ENCODE data around the gene EXOC2.

The EXOC2 gene

GRCh38 chr6:456358-456867 is 236.5 kb downstream of the EXOC2 start:
- no peak for DNase-seq

GRCh38 chr6:455835-456234 is 237.1 kb downstream of the EXOC2 start:
- no peak for DNase-seq

GRCh38 chr6:455006-455585 is 237.8 kb downstream of the EXOC2 start:
- DNase-seq = no peak

GRCh38 chr6:454148-454991 is 238.6 kb downstream of the EXOC2 start:
- no peak for DNase-seq

- no peak for DNase-seq
These were observed 239.8 kb downstream of the EXOC2 start for GRCh38 chr6:453152-453551.

- peak; percentile 14 for DNase-seq
These were observed 240.5 kb downstream of the EXOC2 start for GRCh38 chr6:452301-453067.

- no peak for DNase-seq
These were observed 241.1 kb downstream of the EXOC2 start for GRCh38 chr6:451847-452246.

GRCh38 chr6:451336-451735 is 241.6 kb downstream of the EXOC2 start:
- DNase-seq = no peak

GRCh38 chr6:449486-450419 is 243.2 kb downstream of the EXOC2 start:
- no peak for DNase-seq

- DNase-seq = no peak
These were observed 243.9 kb downstream of the EXOC2 start for GRCh38 chr6:449057-449430.

GRCh38 chr6:448296-449056 is 244.5 kb downstream of the EXOC2 start:
- no peak for DNase-seq

- DNase-seq = no peak
These were observed 245.4 kb downstream of the EXOC2 start for GRCh38 chr6:447381-448165.

GRCh38 chr6:446418-447366 is 246.2 kb downstream of the EXOC2 start:
- DNase-seq = no peak

- no peak for DNase-seq
These were observed 247.1 kb downstream of the EXOC2 start for GRCh38 chr6:445571-446417.

GRCh38 chr6:444653-445275 is 248.2 kb downstream of the EXOC2 start:
- DNase-seq = no peak

- DNase-seq = no peak
These were observed 249.2 kb downstream of the EXOC2 start for GRCh38 chr6:443621-444159.

GRCh38 chr6:441126-441920 is 251.6 kb downstream of the EXOC2 start:
- no peak for DNase-seq
